ENCODE results near the gene HGS.

Gene HGS

DNA sequence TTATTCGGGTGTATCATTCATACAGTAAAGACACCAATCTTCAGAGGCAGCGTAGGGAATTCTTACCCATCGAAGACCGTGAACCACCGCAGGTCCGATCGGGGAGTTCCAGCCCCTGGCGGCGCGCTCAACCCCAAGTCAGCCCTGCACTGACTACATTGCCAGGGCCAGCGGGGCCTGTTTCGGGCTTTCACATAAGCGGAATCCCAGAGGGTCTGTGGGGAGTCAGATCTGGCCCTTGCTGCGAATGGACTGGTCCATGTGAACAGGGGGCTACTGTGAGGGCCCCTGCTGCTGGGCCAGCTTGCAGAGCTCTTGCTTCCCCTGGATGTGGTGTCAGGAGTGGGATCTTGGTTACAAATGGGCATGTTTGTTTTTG is 35.1 kb upstream of the HGS start:
- DNase-seq (ENCODE audit: low read depth), result no peak
- TF ChIP-seq, protein P1, sequence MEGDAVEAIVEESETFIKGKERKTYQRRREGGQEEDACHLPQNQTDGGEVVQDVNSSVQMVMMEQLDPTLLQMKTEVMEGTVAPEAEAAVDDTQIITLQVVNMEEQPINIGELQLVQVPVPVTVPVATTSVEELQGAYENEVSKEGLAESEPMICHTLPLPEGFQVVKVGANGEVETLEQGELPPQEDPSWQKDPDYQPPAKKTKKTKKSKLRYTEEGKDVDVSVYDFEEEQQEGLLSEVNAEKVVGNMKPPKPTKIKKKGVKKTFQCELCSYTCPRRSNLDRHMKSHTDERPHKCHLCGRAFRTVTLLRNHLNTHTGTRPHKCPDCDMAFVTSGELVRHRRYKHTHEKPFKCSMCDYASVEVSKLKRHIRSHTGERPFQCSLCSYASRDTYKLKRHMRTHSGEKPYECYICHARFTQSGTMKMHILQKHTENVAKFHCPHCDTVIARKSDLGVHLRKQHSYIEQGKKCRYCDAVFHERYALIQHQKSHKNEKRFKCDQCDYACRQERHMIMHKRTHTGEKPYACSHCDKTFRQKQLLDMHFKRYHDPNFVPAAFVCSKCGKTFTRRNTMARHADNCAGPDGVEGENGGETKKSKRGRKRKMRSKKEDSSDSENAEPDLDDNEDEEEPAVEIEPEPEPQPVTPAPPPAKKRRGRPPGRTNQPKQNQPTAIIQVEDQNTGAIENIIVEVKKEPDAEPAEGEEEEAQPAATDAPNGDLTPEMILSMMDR (IDR thresholded peaks at IDR 0.05; ENCODE audit: low read length, missing control alignments), result no peak
- H3K4me3 ChIP-seq (replicated peaks; ENCODE audit: low read depth, low read length), result no peak overlapping the region

- no peak for DNase-seq (ENCODE audit: low read depth)
- H3K4me3 ChIP-seq (replicated peaks; ENCODE audit: low read depth, low read length), result no peak overlapping the region
- TF ChIP-seq, protein P1 (IDR thresholded peaks at IDR 0.05; ENCODE audit: low read length, missing control alignments), result no peak
These were observed 32.9 kb upstream of the HGS start for GRCh38 chr17:81650951-81651350.

DNA sequence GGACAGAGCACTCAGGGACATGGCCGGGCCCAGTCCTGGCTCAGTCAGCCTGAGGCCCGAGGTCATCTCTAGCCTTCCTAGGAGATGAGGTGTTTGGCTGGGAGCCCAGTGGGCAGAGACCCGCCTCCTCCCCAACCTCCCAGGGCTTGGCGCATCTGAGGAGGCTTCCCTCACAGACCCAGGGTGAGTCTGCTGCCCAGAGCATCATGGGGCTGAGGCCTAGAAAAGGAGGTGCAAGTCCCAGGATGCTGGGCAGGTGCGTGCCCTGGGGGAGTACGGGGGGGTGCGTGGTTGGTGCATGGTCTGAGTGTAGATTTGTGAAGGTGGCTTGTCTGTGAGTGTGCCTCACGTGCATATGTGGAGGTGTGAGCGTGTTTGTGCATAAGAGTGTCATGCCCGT is 32.1 kb upstream of the HGS start:
- DNase-seq (ENCODE audit: low read depth), result peak; percentile 79
- TF ChIP-seq, protein P1 (IDR thresholded peaks at IDR 0.05; ENCODE audit: low read length, missing control alignments), result no peak
- H3K4me3 ChIP-seq (replicated peaks; ENCODE audit: low read depth, low read length), result no peak overlapping the region

DNA sequence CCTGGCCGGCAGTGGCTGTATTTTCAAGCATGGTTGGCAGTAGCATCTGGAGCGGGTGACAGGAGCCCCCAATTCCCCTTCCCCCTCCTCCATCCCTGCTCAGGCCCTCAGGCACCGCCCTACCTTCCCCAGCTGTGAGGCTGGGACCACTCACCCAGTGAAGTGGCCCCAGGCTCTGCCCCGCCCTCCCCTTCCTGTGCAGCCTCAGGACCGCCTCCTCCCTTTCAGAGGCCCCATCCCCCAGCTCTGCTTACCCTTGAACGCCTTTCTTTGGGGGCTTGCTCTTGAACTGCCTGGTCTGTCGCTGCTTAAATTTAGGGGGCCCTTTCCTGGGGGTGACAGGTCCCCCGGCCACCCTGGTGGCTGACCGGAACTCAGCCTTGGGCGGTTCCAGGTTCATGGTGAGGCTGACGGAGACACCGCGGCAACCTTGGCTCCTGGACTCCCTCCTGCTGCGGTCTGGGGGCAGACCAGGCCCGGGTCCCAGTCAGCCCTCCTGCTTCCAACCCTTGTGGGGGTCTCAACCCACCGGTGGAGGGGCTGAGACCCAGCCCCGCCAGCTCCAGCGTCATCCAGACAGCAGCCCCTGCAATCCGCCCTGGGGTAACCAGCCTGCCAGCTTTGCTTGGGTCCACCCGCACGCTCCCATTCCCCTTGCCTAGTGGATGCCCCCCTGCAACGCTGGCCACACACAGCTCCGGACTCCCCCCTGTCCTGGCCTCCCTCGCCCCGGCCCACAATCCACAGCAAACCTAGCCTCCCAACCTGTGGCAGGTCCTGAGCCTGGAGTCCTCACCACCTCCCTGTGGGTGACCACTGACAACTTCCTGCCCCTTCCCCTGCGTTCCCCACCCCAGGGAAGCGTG is 30.7 kb upstream of the HGS start:
- H3K4me3 ChIP-seq (replicated peaks; ENCODE audit: low read depth, low read length), result no peak overlapping the region
- DNase-seq (ENCODE audit: low read depth), result no peak
- TF ChIP-seq, protein P1 (IDR thresholded peaks at IDR 0.05; ENCODE audit: low read length, missing control alignments), result no peak

- H3K4me3 ChIP-seq (replicated peaks; ENCODE audit: low read depth, low read length), result no peak overlapping the region
- TF ChIP-seq, protein P1 (IDR thresholded peaks at IDR 0.05; ENCODE audit: low read length, missing control alignments), result no peak
- no peak for DNase-seq (ENCODE audit: low read depth)
These were observed 28.3 kb upstream of the HGS start for GRCh38 chr17:81655378-81656117.

DNA sequence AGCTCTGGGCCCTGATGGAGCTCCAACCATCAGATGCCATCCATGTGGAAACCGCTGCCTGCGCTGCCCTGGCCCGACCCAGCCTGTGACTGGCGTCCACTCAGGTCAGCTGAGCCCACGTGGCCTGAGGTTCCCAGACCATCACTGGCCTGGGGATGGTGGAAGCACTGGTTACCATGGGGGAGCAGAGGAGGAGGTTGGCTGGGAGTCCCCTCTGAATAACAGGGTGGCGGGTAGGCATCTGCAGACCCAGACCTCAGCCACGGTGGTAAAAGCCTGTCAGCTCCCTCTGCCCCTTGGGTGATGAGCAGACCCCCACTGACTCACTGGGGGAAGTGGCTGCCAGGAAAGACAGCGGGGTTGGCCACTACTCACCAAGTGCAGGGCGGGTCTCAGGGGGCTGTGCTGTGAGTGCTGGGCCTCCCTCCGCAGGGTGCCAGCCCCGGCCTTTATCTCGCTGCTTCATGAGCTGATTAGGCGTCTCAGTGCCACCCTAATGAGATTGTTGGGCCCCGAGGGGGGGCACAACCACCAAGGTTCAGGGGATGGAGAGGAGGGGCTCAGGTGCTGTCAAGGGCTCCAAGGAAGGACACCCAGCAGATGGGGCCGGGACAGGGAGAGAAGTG is 27.6 kb upstream of the HGS start, which contains the start of gene PDE6G:
Gene PDE6G, minus strand, starts transcription at position 425 of the 626 bp plus-strand sequence. CDS start 3,237 bp downstream, outside the sequence.
- H3K4me3 ChIP-seq (replicated peaks; ENCODE audit: low read depth, low read length), result no peak within 1 kb of the TSS
- TF ChIP-seq, protein P1 (IDR thresholded peaks at IDR 0.05; ENCODE audit: low read length, missing control alignments), result no peak
- DNase-seq (ENCODE audit: low read depth), result no peak
